ENCODE results near the gene ARHGAP24. TPM values are rescaled to one million over a fixed set of nuclear protein-coding genes. Genes with fewer than 3 reads are reported as not detected.

ARHGAP24 gene
- total and polyA plus RNA-seq, 2 of the 13 experiments (the other 11 are each of a cell fraction or from before 2014, with no cell fraction given): 0.07 to 0.55 TPM

GRCh38 chr4:85673540-85673939, 198.6 kb downstream of the ARHGAP24 start (continued):
- no peak for TF ChIP-seq MXD3 (CRISPR knock-in tag; IDR thresholded peaks at IDR 0.05)

- WGBS (ENCODE audit: low lambda C conversion rate): 59% methylated on average over 7 of the region's 7 CpGs
- DNase-seq (ENCODE audit: low spot score): no peak
- H4K20me1 ChIP-seq (ENCODE audit: insufficient read depth, low read length): no peaks in the 10 kb centered on the region
- BruUV-seq (replicated peaks): no TSS peak
- no peak for ATAC-seq
- no peak overlapping the region for H3K4me2 ChIP-seq (ENCODE audit: low read depth, low read length)
- H2AFZ ChIP-seq (ENCODE audit: low read length): no peak overlapping the region
- no peak overlapping the region for H3K9ac ChIP-seq (ENCODE audit: insufficient read depth, low read depth, low read length)
- ChIA-PET CTCF (ENCODE audit: low intra/inter-chr PET ratio, low total read pairs) (no interaction called here), POLR2A (no interaction called here)
- no peak overlapping the region for H3K4me3 ChIP-seq (replicated peaks in 1 of 3; ENCODE audit: insufficient read depth in 1 of 3, low read depth in 2 of 3, low read length in 3 of 3)
- FAIRE-seq: no peak
- H3K79me2 ChIP-seq (ENCODE audit: insufficient read depth, low read length): no peaks in the 10 kb centered on the region
- in situ Hi-C loops (cut with HindIII; ENCODE audit: extremely low pct_ligation_motif_present, low pct_unique_long_range_greater_than_20kb) (no loop called here), intact Hi-C loops (cut with micrococcal nuclease; ENCODE audit: unreplicated experiment) (no loop called here)
- TF ChIP-seq HNRNPL (IDR thresholded peaks at IDR 0.05; ENCODE audit: low read depth, low read length): no peak
- TF ChIP-seq HNRNPK (IDR thresholded peaks at IDR 0.05; ENCODE audit: low read depth, low read length, poor library complexity, severe bottlenecking): no peak
- no peak for TF ChIP-seq ZNF207 (IDR thresholded peaks at IDR 0.05; ENCODE audit: borderline replicate concordance)
- TF ChIP-seq EED (CRISPR knock-in tag; IDR thresholded peaks at IDR 0.05): no peak
- TF ChIP-seq HCFC1 (IDR thresholded peaks at IDR 0.05; ENCODE audit: low read depth, low read length): no peak
- TF ChIP-seq ADNP (CRISPR knock-in tag; IDR thresholded peaks at IDR 0.05): no peak
- no peak for TF ChIP-seq ZSCAN12 (CRISPR knock-in tag; IDR thresholded peaks at IDR 0.05)
- no peaks in the 10 kb centered on the region for H3K9me3 ChIP-seq (ENCODE audit: low read length)
- H3K27me3 ChIP-seq (ENCODE audit: control insufficient read depth in 1 of 2, insufficient read depth in 2 of 2, low read length in 2 of 2): no peaks in the 10 kb centered on the region
- H3K27ac ChIP-seq (ENCODE audit: extremely low read length, insufficient read depth, low read length): no peak overlapping the region
- no peaks in the 10 kb centered on the region for H3K4me1 ChIP-seq (ENCODE audit: insufficient read depth, low read length)
- H3K36me3 ChIP-seq (replicated peaks in 1 of 2; ENCODE audit: control insufficient read depth in 1 of 2, insufficient read depth in 2 of 2, low read length in 2 of 2): no peaks in the 10 kb centered on the region
Measured at GRCh38 chr4:85675076-85676049, 200.4 kb downstream of the ARHGAP24 start.

All from HepG2 (cell line).